Measurements from ENCODE around the gene TNFAIP2. TPM values are rescaled to one million over a fixed set of nuclear protein-coding genes. Genes with fewer than 3 reads are reported as not detected.

Gene TNFAIP2
- total and polyA plus RNA-seq, 9 of the 15 experiments (the other 6 are each of a cell fraction or from before 2014, with no cell fraction given) = 22.6 to 68.6 (median 44.6) TPM

DNA sequence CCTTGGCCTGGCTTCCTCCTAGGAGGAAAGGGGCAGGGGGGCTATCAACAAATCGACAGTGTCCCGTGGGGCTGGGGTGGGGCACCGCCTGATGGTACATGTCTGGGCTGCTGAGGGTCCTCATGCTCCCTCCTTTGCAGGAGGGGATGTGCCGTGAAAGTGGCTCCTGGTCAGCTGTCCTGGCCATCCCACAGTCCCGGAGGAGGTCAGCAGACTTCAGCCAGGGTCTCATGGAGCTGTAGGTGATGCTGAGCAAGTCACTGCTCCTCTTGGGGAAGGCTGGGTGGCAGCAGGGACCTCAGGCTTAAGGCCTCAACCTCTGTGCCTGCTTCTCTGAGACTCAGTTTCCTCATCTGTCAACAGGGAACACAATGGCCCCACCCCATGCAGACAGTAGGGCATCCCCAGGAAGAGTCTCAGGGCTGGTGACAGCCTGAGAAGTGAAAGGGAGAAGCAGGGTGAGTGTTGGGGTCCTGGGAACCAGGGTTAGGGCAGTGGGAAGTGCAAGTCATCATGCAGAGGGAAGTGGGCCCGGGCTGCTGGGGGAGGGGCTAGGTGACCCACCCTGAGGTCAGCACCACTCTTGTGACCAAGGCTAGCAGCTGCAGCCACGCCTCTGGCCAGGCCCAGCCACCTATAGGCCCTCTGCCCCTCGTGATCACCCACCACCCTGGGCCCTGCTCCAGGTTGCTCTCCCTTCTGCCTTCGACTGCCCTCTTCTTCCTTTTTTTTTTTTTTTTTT, 4.4 kb upstream of the TNFAIP2 start (continued):
- TF ChIP-seq, protein P1, sequence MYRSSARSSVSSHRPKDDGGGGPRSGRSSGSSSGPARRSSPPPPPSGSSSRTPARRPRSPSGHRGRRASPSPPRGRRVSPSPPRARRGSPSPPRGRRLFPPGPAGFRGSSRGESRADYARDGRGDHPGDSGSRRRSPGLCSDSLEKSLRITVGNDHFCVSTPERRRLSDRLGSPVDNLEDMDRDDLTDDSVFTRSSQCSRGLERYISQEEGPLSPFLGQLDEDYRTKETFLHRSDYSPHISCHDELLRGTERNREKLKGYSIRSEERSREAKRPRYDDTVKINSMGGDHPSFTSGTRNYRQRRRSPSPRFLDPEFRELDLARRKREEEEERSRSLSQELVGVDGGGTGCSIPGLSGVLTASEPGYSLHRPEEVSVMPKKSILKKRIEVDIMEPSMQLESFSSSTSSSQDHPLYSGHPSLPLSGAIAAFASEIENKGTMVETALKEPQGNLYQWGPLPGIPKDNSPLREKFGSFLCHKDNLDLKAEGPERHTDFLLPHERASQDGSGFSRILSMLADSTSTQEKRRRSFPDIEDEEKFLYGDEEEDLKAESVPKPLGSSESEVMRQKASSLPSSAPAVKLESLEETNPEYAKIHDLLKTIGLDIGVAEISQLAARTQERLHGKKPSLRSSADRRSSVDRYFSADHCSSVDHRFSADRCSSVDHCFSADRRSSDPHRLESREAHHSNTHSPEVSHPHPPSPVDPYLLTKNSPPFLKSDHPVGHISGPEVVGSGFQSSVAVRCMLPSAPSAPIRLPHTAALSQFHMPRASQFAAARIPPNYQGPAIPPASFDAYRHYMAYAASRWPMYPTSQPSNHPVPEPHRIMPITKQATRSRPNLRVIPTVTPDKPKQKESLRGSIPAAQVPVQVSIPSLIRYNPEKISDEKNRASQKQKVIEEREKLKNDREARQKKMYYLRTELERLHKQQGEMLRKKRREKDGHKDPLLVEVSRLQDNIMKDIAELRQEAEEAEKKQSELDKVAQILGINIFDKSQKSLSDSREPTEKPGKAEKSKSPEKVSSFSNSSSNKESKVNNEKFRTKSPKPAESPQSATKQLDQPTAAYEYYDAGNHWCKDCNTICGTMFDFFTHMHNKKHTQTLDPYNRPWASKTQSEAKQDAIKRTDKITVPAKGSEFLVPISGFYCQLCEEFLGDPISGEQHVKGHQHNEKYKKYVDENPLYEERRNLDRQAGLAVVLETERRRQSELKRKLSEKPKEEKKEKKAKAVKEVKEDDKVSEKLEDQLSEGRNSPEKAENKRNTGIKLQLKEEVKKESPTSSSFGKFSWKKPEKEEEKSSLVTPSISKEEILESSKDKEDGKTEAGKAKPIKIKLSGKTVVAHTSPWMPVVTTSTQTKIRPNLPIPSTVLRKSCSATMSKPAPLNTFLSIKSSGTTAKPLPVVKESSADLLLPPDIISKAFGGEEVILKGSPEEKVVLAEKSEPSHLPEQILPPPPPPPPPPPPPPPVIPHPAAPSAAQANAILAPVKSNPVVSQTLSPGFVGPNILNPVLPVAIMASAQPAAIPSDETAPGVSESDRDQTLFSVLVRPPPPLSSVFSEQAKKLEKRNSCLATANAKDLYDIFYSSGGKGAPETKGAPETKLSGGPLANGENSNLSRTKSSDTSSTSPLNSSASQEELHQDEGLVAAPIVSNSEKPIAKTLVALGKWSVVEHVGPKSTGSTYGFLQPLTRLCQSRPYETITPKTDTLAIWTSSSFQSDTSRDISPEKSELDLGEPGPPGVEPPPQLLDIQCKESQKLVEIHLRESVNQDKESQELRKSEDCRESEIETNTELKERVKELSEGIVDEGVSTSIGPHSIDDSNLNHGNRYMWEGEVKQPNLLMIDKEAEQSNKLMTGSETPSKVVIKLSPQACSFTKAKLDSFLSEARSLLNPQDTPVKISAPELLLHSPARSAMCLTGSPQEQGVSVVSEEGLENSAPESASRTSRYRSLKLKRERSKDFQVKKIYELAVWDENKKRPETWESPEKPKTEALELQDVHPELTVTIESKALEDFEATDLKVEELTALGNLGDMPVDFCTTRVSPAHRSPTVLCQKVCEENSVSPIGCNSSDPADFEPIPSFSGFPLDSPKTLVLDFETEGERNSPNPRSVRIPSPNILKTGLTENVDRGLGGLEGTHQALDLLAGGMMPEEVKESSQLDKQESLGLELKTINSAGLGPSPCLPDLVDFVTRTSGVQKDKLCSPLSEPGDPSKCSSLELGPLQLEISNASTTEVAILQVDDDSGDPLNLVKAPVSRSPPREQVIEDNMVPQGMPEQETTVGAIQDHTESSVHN (IDR thresholded peaks at IDR 0.05; ENCODE audit: borderline replicate concordance in 1 of 2, low read depth in 1 of 2) = 0 out of 4 replicates have a peak, but pooled peaks of 1 of the 2 experiments have one; percentile 24
- TF ChIP-seq ZNF76 (CRISPR knock-in tag; IDR thresholded peaks at IDR 0.05; ENCODE audit: borderline replicate concordance) (no peak), L3MBTL2 (IDR thresholded peaks at IDR 0.05) (peak; percentile 76), POLR2AphosphoS2 (IDR thresholded peaks at IDR 0.05; ENCODE audit: low read length) (no peak), GATAD2A (IDR thresholded peaks at IDR 0.05) (peak; percentile 63; the same call in 1 of the 2 replicates), GTF2E2 (tag; IDR thresholded peaks at IDR 0.05) (no peak), FOXP1 (CRISPR knock-in tag; IDR thresholded peaks at IDR 0.05) (no peak), ZKSCAN1 (IDR thresholded peaks at IDR 0.05; ENCODE audit: low read depth, low read length) (peak; percentile 43; the same call in 1 of the 2 replicates), RBBP5 (IDR thresholded peaks at IDR 0.05; ENCODE audit: borderline replicate concordance, insufficient read depth, low read length, poor library complexity, severe bottlenecking) (peak; percentile 65), POLR2A (conservative IDR thresholded peaks at IDR 0.05) (0 out of 2 replicates have a peak, but pooled peaks have one; percentile 24), KLF13 (tag; IDR thresholded peaks at IDR 0.05; ENCODE audit: borderline replicate concordance, low read depth) (no peak), TOE1 (IDR thresholded peaks at IDR 0.05; ENCODE audit: borderline replicate concordance) (peak; percentile 82; the same call in 1 of the 2 replicates), TOE1 (CRISPR knock-in tag; IDR thresholded peaks at IDR 0.05; ENCODE audit: borderline replicate concordance, low read depth) (no peak)
- TF ChIP-seq, protein P2, sequence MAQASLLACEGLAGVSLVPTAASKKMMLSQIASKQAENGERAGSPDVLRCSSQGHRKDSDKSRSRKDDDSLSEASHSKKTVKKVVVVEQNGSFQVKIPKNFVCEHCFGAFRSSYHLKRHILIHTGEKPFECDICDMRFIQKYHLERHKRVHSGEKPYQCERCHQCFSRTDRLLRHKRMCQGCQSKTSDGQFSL (CRISPR knock-in tag; IDR thresholded peaks at IDR 0.05) = no peak
- TF ChIP-seq, protein P2 (tag; IDR thresholded peaks at IDR 0.05) = 0 out of 4 replicates have a peak, but pooled peaks of 1 of the 2 experiments have one; percentile 46
- TF ChIP-seq, protein P3, sequence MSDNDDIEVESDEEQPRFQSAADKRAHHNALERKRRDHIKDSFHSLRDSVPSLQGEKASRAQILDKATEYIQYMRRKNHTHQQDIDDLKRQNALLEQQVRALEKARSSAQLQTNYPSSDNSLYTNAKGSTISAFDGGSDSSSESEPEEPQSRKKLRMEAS (CRISPR knock-in tag; IDR thresholded peaks at IDR 0.05) = peak; percentile 38
- TF ChIP-seq, protein P4, sequence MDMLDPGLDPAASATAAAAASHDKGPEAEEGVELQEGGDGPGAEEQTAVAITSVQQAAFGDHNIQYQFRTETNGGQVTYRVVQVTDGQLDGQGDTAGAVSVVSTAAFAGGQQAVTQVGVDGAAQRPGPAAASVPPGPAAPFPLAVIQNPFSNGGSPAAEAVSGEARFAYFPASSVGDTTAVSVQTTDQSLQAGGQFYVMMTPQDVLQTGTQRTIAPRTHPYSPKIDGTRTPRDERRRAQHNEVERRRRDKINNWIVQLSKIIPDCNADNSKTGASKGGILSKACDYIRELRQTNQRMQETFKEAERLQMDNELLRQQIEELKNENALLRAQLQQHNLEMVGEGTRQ (CRISPR knock-in tag; IDR thresholded peaks at IDR 0.05) = peak; percentile 61; the same call in 1 of the 2 replicates

Data from K562 (cell line).